Measurements from ENCODE around the gene ACTL7A. TPM values are rescaled to one million over a fixed set of nuclear protein-coding genes. Genes with fewer than 3 reads are reported as not detected.

The ACTL7A gene
- total and polyA plus RNA-seq, 2 experiments from 2014 or later = not detected

GRCh38 chr9:108910402-108910801, 48.3 kb downstream of the ACTL7A start (continued):
- no peak for TF ChIP-seq ZNF462 (CRISPR knock-in tag; IDR thresholded peaks at IDR 0.05)

GRCh38 chr9:108910914-108911313, 48.8 kb downstream of the ACTL7A start:
- Histone ChIP-seq H3K27me3 (ENCODE audit: insufficient read depth) (no peaks in the 10 kb centered on the region), H3K4me1 (ENCODE audit: insufficient read depth) (no peaks in the 10 kb centered on the region), H3F3A (replicated peaks; ENCODE audit: low read depth) (no peaks in the 10 kb centered on the region), H3K4me3 (no peak overlapping the region), H3K27ac (ENCODE audit: low read depth) (no peak overlapping the region), H4K20me1 (replicated peaks; ENCODE audit: insufficient read depth) (no peaks in the 10 kb centered on the region), H3K79me2 (replicated peaks; ENCODE audit: insufficient read depth) (no peaks in the 10 kb centered on the region), H2AFZ (no peak overlapping the region), H3K4me2 (no peak overlapping the region), H3K36me3 (ENCODE audit: insufficient read depth) (peaks cover 25% of the 10 kb centered on the region), H3K9me2 (ENCODE audit: insufficient read depth) (no peaks in the 10 kb centered on the region)
- Mint-ChIP-seq H3K36me3 (ENCODE audit: low read depth) (peaks cover 50% of the 10 kb centered on the region), H3K4me3 (no peak overlapping the region), H3K4me1 (no peaks in the 10 kb centered on the region), H3K9me3 (no peaks in the 10 kb centered on the region), H3K27ac (no peak overlapping the region), H3K27me3 (ENCODE audit: insufficient read depth, low read depth, poor library complexity) (no peaks in the 10 kb centered on the region)
- ATAC-seq (no peak), DNase-seq (ENCODE audit: low spot score) (no peak)
- TF ChIP-seq NANOG (IDR thresholded peaks at IDR 0.05; ENCODE audit: borderline replicate concordance) = no peak
- TF ChIP-seq POLR2AphosphoS5 (IDR thresholded peaks at IDR 0.05; ENCODE audit: low read depth) = no peak
- no peak for TF ChIP-seq ETS1 (IDR thresholded peaks at IDR 0.05)
- no peak for TF ChIP-seq ZNF331 (CRISPR knock-in tag; IDR thresholded peaks at IDR 0.05; ENCODE audit: low read depth)
- TF ChIP-seq EZH2 (IDR thresholded peaks at IDR 0.05; ENCODE audit: low read depth, unreplicated experiment) = no peak
- TF ChIP-seq REST (IDR thresholded peaks at IDR 0.05; ENCODE audit: unreplicated experiment) = no peak
